ENCODE results near the gene PPP1R3G.

Gene PPP1R3G

GRCh38 chr6:5121956-5122355 is 36.8 kb downstream of the PPP1R3G start:
- DNase-seq, result no peak

- DNase-seq, result no peak
These were observed 37.5 kb downstream of the PPP1R3G start for GRCh38 chr6:5122504-5123112.

- no peak for DNase-seq
These were observed 38.4 kb downstream of the PPP1R3G start for GRCh38 chr6:5123296-5124143.

GRCh38 chr6:5124526-5124925 is 39.4 kb downstream of the PPP1R3G start:
- no peak for DNase-seq

- no peak for DNase-seq
These were observed 40.2 kb downstream of the PPP1R3G start for GRCh38 chr6:5125152-5126006.

- no peak for DNase-seq
These were observed 41.1 kb downstream of the PPP1R3G start for GRCh38 chr6:5126214-5126613.

GRCh38 chr6:5127106-5127687 is 42.1 kb downstream of the PPP1R3G start:
- DNase-seq, result no peak

- no peak for DNase-seq
These were observed 43.2 kb downstream of the PPP1R3G start for GRCh38 chr6:5128351-5128750.

GRCh38 chr6:5130135-5130866 is 45.2 kb downstream of the PPP1R3G start:
- no peak for DNase-seq

GRCh38 chr6:5132731-5133130 is 47.6 kb downstream of the PPP1R3G start:
- DNase-seq, result no peak

GRCh38 chr6:5133943-5134342 is 48.8 kb downstream of the PPP1R3G start:
- no peak for DNase-seq

GRCh38 chr6:5135788-5136376 is 50.7 kb downstream of the PPP1R3G start:
- peak; percentile 33 for DNase-seq

GRCh38 chr6:5136851-5137250 is 51.7 kb downstream of the PPP1R3G start:
- DNase-seq, result no peak

Data from CD4-positive, alpha-beta T cell treated with Interleukin-4 for 4 hours (primary cell).